Fibroblast of the aortic adventitia (primary cell): Measurements from ENCODE around the gene C1QBP. TPM values are rescaled to one million over a fixed set of nuclear protein-coding genes. Genes with fewer than 3 reads are reported as not detected.

ENCODE experiments used
- DNase-seq: peaks from one replicate; pipeline ENCODE4 v3.0.0-alpha.2; 2010; ENCODE audit warnings: low read depth
- H3K4me3 ChIP-seq: 2 replicates; pipeline ENCODE4 v1.5.1; 2011; ENCODE audit warnings: low read depth, mild to moderate bottlenecking, control low read depth, low read length, moderate library complexity
- CTCF ChIP-seq: IDR thresholded peaks from 2 replicates; pipeline ENCODE4 v1.5.1; 2011; ENCODE audit warnings: mild to moderate bottlenecking, low read length, control low read depth, inconsistent platforms; ENCODE audit not compliant: insufficient read depth
- total RNA-seq: library from RNA; depleted of rRNA; stranded (reverse); fragments of >200 nt; gene quantifications from 2 replicates; pipeline ENCODE4 v1.2.3, GENCODE V29; 2012; ENCODE audit warnings: low replicate concordance

Gene C1QBP
- total RNA-seq, 1 donor, result 189 TPM

- no peak for TF ChIP-seq CTCF
- no peak for DNase-seq
- H3K4me3 ChIP-seq, result no peak overlapping the region
These were observed 42.0 kb upstream of the C1QBP start for GRCh38 chr17:5480962-5481361.

DNA sequence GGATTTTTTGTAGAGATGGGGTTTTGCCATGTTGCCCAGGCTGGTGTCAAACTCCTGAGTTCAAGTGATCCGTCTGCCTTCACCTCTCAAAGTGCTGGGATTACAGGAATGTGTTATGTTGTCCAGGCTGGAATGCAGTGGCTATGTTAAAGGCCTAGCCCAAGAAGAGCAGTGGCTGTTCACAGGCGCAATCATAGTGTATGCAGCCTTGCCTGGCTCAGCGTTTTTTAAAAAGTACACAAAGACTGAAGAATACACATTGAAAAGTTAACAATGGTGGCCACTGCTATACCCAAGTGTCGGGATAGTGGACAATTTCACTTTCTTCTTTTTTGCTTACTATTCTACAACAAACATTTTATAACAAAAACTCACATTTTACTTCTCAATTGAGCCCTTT lies 40.0 kb upstream of the C1QBP start:
- DNase-seq, result no peak
- TF ChIP-seq CTCF, result no peak
- no peak overlapping the region for H3K4me3 ChIP-seq

DNA sequence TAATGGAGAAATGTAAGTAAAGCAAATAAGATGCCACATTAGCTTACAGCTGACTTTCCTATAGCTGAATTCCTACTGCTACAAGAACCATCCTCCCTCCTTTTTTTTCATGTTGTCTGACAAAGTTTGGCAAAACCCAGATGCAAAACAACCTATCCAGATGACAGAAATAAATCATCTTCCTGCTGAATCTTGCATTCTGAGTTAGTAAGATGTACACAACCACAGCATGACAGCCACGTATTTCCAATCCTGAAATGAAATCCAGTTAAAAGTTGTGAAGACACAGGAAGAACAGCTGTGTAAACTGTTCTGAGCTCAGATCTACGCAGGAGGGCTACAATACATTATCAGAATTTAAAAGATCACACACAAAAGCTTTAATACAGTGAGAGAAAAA lies 35.0 kb upstream of the C1QBP start:
- DNase-seq, result no peak
- TF ChIP-seq CTCF, result no peak

DNA sequence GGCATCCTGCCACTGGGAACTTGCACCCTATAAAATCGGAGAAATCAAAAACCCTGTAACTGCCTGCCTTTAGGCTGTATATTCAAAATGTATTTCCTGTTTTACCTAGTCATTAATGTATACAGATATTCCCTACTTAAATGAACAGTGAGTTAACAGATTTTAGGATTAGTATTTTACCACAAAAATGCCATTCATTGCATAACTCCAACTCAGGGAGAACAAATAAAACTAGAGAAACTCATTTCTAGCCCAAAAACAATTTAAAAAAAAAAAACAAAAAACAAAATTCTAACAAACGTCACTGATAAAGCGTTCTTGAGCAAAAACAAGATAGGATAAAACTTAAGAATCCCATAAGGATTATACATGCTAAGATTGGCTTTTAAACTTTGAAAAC lies 33.6 kb upstream of the C1QBP start:
- DNase-seq, result no peak
- TF ChIP-seq CTCF, result no peak
- H3K4me3 ChIP-seq, result no peak overlapping the region

More for the DNA sequence above, 35.0 kb upstream of the C1QBP start:
- H3K4me3 ChIP-seq, result no peak overlapping the region

DNA sequence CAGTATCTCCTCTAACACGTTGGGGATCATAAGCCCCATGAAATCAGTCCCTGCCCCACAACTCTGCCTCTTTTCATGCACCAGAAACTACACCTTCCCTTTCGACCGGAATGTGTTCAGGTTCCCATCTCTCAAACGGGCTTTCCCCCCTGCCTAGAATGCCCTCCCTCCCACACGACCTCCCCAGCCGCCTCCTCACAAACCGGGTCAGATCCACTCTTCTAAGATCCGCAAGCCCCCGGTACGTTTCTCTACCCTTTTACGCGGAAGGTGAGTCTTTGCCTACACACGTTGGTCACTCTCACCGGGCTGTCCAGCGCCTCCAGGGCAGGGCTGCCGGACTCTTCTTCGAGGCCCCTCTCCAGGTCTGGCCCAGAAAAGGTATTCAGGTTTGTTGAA lies 29.1 kb upstream of the C1QBP start:
- TF ChIP-seq CTCF, result no peak
- DNase-seq, result no peak
- H3K4me3 ChIP-seq, result peak overlapping the region; percentile 89

DNA sequence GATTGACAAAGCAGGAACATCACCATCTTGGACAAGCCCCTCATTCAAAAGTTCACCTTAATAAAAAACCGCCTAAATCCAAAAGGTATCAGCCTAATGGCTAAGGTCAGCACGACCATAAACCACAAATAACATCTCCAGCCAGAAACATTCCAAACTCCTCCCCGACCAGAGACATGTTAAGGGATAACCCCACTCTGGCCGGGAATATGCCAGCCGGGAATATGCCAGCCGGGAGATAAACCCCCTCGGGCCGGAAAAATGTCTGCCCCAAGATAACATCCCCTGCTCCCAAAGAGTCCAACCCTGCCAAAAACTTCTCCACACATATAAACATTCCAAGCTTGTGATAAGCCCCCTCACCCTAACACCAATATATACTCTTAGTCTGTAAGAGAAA lies 28.5 kb upstream of the C1QBP start:
- no peak for TF ChIP-seq CTCF
- DNase-seq, result no peak
- H3K4me3 ChIP-seq, result peak overlapping the region; percentile 89

GRCh38 chr17:5466295-5466694 lies 27.3 kb upstream of the C1QBP start:
- no peak for TF ChIP-seq CTCF
- H3K4me3 ChIP-seq, result peak overlapping the region; percentile 89
- no peak for DNase-seq
